GM18909 (cell line): ENCODE data around the gene FAM177A1.
A peak's percentile ranks its signal among the peaks of the same experiment; 100 is the strongest.

Source experiments
- ATAC-seq: cut with Tn5 transposase; IDR thresholded peaks from one replicate; pipeline ENCODE4 v1.9.1; 2021; ENCODE audit warnings: mild to moderate bottlenecking; ENCODE audit not compliant: unreplicated experiment, poor library complexity

Gene FAM177A1

DNA sequence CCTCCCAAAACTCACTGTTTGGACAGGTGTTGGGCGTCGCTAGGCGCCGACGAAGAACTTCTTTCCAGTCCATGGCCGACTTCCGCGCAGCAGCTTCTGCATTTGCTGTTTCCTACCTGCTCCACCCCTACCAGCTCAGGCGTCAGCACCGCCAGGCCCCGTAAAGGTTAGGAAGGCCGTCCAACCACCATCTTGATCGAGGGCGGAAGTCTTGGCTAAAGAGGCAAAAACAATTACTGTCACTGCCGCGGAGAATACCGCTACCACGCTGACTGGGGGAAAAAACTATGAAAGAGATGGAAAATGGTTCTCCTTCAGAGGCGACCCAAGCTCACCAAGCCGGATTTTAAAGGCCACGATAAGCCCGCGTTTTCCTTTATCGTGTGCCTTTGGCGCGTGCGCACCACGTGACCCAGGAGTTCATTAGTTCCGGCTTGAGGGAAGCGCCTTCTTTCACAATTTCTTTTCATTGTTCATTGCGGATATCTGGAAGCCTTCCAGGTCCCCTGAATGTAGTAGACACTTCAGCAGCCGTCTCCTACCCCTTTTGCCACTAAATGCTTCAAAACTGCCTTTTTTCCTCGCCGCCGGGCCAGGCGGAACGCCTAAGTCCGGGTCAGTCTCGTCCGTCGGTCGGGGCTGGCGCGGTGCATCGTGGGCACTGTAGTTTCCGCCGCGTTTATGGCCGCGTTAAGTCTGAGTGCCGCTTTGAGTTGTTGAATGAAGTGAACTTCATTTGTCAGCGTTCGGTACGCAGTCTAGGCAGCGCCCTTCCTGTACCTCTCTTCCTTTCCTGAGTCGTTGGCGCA is 76.0 kb downstream of the FAM177A1 start, which contains the start of the genes PPP2R3C and PRORP:
Gene PPP2R3C (minus strand): TSS at position 104 of the 809 bp plus-strand sequence. CDS start 31 bp downstream, at position 73.
Gene PRORP (plus strand): TSS at position 666 of the 809 bp plus-strand sequence. CDS start 694 bp downstream, outside the sequence.
- peak; percentile 86 for ATAC-seq

GRCh38 chr14:35122696-35123387 is 76.8 kb downstream of the FAM177A1 start:
- no peak for ATAC-seq

GRCh38 chr14:35123388-35123703 is 77.3 kb downstream of the FAM177A1 start:
- ATAC-seq, result no peak

GRCh38 chr14:35124127-35124526 is 78.1 kb downstream of the FAM177A1 start:
- no peak for ATAC-seq
